ENCODE results near the gene SRF.

SRF gene

DNA sequence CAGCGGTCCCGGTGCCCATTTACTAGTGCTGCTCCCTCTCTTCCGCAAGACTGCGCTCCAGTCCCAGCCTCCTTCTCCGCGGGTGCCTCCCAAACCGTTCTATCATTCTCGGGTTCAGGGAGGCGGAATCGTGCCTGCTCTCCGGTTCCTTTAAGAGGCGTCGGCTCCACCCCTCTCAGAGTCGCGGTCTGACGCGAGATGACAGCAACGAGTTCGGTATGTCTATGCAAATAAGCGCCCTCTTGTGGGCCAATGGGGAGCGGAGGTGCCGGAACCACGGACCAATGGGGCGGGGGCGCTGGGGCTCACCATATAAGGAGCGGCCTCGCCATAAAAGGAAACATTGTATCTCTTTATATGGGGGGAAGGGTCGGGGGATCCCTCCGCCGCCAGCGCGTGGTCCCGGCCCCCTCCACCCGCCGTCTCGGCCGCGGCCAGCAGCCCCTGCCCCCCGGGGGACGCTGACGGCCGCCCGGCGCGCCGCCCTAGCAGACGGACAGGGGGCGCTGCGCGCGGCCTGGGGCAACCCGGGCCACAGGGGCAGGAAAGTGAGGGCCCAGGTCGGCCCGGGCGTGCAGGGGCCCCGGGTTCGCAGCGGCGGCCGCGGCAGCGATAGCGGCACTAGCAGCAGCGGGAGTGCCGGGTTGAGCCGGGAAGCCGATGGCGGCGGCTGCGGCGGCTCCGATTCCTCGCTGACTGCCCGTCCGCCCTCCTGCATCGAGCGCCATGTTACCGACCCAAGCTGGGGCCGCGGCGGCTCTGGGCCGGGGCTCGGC is at the start of gene SRF:
TSS of gene SRF (plus strand) at position 339 of the 776 bp plus-strand sequence. CDS start at position 727, 388 bp downstream.
- in situ Hi-C loops (cut with MboI; ENCODE audit: low sequenced_read_pairs, unreplicated experiment): no loop called here
- TF ChIP-seq, protein P1, sequence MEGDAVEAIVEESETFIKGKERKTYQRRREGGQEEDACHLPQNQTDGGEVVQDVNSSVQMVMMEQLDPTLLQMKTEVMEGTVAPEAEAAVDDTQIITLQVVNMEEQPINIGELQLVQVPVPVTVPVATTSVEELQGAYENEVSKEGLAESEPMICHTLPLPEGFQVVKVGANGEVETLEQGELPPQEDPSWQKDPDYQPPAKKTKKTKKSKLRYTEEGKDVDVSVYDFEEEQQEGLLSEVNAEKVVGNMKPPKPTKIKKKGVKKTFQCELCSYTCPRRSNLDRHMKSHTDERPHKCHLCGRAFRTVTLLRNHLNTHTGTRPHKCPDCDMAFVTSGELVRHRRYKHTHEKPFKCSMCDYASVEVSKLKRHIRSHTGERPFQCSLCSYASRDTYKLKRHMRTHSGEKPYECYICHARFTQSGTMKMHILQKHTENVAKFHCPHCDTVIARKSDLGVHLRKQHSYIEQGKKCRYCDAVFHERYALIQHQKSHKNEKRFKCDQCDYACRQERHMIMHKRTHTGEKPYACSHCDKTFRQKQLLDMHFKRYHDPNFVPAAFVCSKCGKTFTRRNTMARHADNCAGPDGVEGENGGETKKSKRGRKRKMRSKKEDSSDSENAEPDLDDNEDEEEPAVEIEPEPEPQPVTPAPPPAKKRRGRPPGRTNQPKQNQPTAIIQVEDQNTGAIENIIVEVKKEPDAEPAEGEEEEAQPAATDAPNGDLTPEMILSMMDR (IDR thresholded peaks at IDR 0.05; ENCODE audit: borderline replicate concordance, control extremely low read depth, extremely low read depth, insufficient read depth, missing control alignments): peak; percentile 79
- DNase-seq (ENCODE audit: low spot score): peak; percentile 95

DNA sequence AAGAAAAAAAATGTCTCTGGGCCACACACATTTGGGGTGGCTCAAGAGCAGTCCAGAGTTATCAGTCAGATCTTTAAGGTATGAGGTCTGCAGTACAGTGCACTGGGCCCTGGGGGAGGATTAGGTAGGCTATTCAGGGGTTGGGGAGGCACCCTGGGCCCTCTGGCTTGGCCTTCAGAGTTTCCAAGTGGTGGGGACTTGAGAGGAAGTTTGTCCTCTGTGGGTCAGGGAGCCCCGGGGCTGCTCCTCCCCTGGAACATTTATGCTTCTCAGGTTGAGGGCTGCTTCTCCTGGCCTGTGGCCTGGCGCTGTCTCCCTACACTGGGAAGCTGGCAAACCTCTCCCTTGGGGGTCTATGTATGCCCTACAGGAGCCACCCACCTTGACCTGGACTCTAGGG is 48.9 kb upstream of the SRF start:
- in situ Hi-C loops (cut with MboI; ENCODE audit: low sequenced_read_pairs, unreplicated experiment): no loop called here
- DNase-seq (ENCODE audit: low spot score): no peak
- TF ChIP-seq, protein P1 (IDR thresholded peaks at IDR 0.05; ENCODE audit: borderline replicate concordance, control extremely low read depth, extremely low read depth, insufficient read depth, missing control alignments): no peak

DNA sequence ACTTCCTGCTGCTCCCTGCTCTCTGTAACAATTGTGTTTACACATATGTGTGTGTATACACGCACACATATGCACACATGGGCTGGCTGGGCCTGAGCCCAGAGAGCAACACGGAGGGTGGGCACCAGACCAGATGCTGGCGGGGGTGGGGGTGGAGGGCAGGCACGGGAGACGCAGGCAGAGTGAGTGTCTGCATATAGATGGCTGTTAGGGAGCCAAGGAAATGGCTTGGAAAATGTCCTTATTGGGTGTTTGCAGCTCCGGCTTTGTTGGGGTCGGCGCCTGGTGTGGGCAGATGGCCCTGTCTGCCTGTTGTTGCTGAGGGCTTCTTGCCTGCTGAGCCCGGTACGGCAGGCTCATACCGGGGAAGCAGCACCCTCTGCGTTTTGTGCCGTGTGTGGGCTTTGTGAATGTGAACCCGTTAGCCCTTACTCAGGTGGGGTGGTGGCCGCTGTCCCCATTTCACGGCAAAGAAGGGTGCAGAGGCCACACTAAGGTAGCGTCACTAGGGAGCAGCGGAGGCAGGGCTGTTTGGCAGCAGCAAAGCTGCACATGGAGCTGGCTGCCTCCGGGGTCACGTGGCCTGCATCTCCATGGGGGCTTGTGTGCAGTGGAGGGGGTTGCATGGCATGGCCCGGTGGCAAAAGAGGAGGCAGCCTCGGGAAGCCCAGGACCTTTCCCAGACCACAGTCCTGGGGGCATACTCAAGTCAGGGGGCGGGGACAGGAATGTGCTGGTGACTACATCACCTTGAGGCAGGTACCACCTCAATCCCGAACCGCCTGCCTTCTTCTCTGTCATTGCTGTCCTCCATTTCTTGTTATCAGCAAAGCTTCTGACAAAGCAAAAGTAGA is 47.4 kb upstream of the SRF start:
- in situ Hi-C loops (cut with MboI; ENCODE audit: low sequenced_read_pairs, unreplicated experiment): no loop called here
- DNase-seq (ENCODE audit: low spot score): no peak
- TF ChIP-seq, protein P1 (IDR thresholded peaks at IDR 0.05; ENCODE audit: borderline replicate concordance, control extremely low read depth, extremely low read depth, insufficient read depth, missing control alignments): no peak

DNA sequence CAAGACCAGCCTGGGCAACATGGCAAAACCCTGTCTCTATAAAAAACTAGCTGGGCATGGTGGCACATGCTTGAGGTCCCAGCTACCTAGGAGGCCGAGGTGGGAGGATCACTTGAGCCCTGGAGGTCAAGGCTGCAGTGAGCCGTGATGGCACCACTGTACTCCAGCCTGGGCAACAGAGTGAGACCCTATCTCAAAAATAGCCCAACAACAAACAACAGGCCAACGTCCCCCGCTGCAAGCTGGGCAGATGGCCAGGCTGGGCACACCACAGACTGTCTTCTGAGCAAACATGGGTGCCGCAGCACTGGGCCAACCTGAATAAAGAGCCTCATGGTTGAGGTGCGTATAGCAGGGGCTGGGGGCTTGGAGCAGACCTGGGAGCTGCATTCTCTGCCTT is 46.6 kb upstream of the SRF start:
- in situ Hi-C loops (cut with MboI; ENCODE audit: low sequenced_read_pairs, unreplicated experiment): no loop called here
- TF ChIP-seq, protein P1 (IDR thresholded peaks at IDR 0.05; ENCODE audit: borderline replicate concordance, control extremely low read depth, extremely low read depth, insufficient read depth, missing control alignments): no peak
- no peak for DNase-seq (ENCODE audit: low spot score)

DNA sequence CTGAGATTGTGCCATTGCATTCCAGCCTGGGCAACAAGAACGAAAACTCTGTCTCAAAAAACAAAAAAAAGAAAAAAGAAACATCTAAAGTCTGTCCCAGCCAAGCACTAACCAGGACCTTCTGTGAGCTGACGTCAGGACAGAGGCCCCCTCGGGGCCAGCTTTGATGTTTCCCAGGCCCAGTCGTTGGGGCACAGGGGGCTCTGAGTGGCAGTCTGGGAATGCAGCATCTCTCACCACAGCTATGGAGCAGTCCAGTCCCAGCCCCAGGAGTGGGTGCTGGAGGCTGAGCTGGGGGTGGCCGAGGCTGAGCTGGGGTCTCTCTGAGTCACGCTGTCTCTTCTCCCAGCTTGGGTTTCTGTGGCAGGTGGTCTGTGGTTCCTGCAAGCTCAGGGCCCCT is 46.0 kb upstream of the SRF start:
- no peak for DNase-seq (ENCODE audit: low spot score)
- TF ChIP-seq, protein P1 (IDR thresholded peaks at IDR 0.05; ENCODE audit: borderline replicate concordance, control extremely low read depth, extremely low read depth, insufficient read depth, missing control alignments): no peak
- in situ Hi-C loops (cut with MboI; ENCODE audit: low sequenced_read_pairs, unreplicated experiment): no loop called here

DNA sequence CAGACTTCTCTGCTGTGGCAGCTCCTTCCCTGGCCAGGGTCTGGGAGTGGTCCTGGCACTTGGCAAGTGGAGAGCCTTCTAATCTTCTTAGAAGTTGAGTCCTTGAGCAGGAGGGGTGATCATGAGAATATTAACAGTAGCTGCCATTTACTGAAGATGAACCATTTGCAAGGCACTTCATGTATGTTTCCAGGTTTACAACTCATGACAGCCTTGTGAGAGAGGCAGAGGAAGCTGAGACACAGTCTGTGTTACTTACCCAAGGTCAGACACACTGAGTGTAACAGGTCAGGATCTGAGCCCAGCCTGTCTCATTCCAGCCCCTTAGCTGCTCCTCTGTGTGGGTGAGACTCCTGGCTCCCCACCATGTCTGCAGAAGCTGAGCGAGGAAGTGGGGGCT is 45.5 kb upstream of the SRF start:
- TF ChIP-seq, protein P1 (IDR thresholded peaks at IDR 0.05; ENCODE audit: borderline replicate concordance, control extremely low read depth, extremely low read depth, insufficient read depth, missing control alignments): no peak
- no peak for DNase-seq (ENCODE audit: low spot score)
- in situ Hi-C loops (cut with MboI; ENCODE audit: low sequenced_read_pairs, unreplicated experiment): no loop called here

Data from GM13976 (cell line).